Measurements from ENCODE around the gene TNFAIP8. TPM values are rescaled to one million over a fixed set of nuclear protein-coding genes. Genes with fewer than 3 reads are reported as not detected.

Gene TNFAIP8
- total and polyA plus RNA-seq, 2 of the 13 experiments (the other 11 are each of a cell fraction or from before 2014, with no cell fraction given): 6.4 to 11.2 TPM

- peak; percentile 16 to 39; a peak in 1 of 4 replicates for TF ChIP-seq MAFK (conservative IDR thresholded peaks at IDR 0.05 in 1 of 2, IDR thresholded peaks at IDR 0.05 in 1 of 2; ENCODE audit: low read length in 2 of 2)
- no peak for TF ChIP-seq PRMT3 (CRISPR knock-in tag; IDR thresholded peaks at IDR 0.05; ENCODE audit: borderline replicate concordance, low read depth)
- no peak for TF ChIP-seq THYN1 (CRISPR knock-in tag; IDR thresholded peaks at IDR 0.05; ENCODE audit: borderline replicate concordance, low read depth)
- no peak for TF ChIP-seq ZNF788 (CRISPR knock-in tag; IDR thresholded peaks at IDR 0.05; ENCODE audit: borderline replicate concordance)
- no peak for TF ChIP-seq ZBTB34 (CRISPR knock-in tag; IDR thresholded peaks at IDR 0.05)
- TF ChIP-seq, protein P1, sequence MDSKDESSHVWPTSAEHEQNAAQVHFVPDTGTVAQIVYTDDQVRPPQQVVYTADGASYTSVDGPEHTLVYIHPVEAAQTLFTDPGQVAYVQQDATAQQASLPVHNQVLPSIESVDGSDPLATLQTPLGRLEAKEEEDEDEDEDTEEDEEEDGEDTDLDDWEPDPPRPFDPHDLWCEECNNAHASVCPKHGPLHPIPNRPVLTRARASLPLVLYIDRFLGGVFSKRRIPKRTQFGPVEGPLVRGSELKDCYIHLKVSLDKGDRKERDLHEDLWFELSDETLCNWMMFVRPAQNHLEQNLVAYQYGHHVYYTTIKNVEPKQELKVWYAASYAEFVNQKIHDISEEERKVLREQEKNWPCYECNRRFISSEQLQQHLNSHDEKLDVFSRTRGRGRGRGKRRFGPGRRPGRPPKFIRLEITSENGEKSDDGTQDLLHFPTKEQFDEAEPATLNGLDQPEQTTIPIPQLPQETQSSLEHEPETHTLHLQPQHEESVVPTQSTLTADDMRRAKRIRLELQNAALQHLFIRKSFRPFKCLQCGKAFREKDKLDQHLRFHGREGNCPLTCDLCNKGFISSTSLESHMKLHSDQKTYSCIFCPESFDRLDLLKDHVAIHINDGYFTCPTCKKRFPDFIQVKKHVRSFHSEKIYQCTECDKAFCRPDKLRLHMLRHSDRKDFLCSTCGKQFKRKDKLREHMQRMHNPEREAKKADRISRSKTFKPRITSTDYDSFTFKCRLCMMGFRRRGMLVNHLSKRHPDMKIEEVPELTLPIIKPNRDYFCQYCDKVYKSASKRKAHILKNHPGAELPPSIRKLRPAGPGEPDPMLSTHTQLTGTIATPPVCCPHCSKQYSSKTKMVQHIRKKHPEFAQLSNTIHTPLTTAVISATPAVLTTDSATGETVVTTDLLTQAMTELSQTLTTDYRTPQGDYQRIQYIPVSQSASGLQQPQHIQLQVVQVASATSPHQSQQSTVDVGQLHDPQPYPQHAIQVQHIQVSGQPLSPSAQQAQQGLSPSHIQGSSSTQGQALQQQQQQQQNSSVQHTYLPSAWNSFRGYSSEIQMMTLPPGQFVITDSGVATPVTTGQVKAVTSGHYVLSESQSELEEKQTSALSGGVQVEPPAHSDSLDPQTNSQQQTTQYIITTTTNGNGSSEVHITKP (CRISPR knock-in tag; IDR thresholded peaks at IDR 0.05; ENCODE audit: low read depth): peak; percentile 55; the same call in 1 of the 2 replicates
- no peak for TF ChIP-seq ZNF337 (CRISPR knock-in tag; IDR thresholded peaks at IDR 0.05; ENCODE audit: borderline replicate concordance, low read depth)
- TF ChIP-seq, protein P2, sequence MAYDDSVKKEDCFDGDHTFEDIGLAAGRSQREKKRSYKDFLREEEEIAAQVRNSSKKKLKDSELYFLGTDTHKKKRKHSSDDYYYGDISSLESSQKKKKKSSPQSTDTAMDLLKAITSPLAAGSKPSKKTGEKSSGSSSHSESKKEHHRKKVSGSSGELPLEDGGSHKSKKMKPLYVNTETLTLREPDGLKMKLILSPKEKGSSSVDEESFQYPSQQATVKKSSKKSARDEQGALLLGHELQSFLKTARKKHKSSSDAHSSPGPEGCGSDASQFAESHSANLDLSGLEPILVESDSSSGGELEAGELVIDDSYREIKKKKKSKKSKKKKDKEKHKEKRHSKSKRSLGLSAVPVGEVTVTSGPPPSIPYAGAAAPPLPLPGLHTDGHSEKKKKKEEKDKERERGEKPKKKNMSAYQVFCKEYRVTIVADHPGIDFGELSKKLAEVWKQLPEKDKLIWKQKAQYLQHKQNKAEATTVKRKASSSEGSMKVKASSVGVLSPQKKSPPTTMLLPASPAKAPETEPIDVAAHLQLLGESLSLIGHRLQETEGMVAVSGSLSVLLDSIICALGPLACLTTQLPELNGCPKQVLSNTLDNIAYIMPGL (CRISPR knock-in tag; IDR thresholded peaks at IDR 0.05; ENCODE audit: borderline replicate concordance in 1 of 2, low read depth in 1 of 2): peak; percentile 55 to 84; a peak in 3 of 4 replicates
- TF ChIP-seq, protein P3, sequence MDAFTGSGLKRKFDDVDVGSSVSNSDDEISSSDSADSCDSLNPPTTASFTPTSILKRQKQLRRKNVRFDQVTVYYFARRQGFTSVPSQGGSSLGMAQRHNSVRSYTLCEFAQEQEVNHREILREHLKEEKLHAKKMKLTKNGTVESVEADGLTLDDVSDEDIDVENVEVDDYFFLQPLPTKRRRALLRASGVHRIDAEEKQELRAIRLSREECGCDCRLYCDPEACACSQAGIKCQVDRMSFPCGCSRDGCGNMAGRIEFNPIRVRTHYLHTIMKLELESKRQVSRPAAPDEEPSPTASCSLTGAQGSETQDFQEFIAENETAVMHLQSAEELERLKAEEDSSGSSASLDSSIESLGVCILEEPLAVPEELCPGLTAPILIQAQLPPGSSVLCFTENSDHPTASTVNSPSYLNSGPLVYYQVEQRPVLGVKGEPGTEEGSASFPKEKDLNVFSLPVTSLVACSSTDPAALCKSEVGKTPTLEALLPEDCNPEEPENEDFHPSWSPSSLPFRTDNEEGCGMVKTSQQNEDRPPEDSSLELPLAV (CRISPR knock-in tag; conservative IDR thresholded peaks at IDR 0.05; ENCODE audit: low read depth): no peak
- 0 out of 2 replicates have a peak, but pooled peaks have one; percentile 33 for TF ChIP-seq SSRP1 (CRISPR knock-in tag; IDR thresholded peaks at IDR 0.05)
- no peak for TF ChIP-seq ELF3 (CRISPR knock-in tag; IDR thresholded peaks at IDR 0.05)
Observed at GRCh38 chr5:119411361-119412278, 55.8 kb downstream of the TNFAIP8 start (continued).

All from HepG2 (cell line).